ENCODE results near the gene CMPK1. TPM values are rescaled to one million over a fixed set of nuclear protein-coding genes. Genes with fewer than 3 reads are reported as not detected.

Gene CMPK1
- total and polyA plus RNA-seq, 2 of the 4 experiments (the other 2 are of a cell fraction) = 23.1 to 31.9 TPM

DNA sequence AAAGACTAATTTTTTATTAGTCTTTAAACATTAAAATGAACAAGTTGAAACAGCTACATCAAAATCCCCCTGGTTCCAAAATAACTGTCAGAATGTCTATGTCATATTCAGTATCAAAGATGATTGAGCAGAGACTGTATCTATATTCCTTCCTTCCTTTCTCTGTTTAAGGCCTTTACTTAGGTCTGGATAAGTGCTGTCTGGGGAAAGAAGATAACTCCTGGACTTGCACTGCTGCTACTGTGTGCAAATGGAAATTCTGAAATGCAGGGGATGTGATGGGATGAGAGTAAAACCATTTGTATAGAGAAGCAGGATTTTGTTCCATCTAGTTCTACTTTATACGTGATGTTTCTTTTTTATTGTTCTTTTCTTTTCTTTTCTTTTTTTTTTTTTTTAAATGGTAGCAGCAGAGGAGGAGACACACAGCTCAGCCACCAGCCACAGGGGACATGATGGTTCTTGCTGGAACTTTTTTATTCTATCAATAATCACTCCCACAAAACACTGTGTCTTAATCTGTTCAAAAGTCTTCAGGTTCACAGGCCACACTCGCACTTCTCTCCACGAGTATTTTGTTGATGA is 48.9 kb downstream of the CMPK1 start:
- Histone ChIP-seq H2BK20ac (ENCODE audit: low read depth, low read length) (no peak overlapping the region), H4K91ac (ENCODE audit: insufficient read depth, low read depth, low read length) (no peak overlapping the region), H2AK5ac (ENCODE audit: low read depth, low read length) (no peak overlapping the region), H2BK5ac (ENCODE audit: low read depth, low read length, poor library complexity, severe bottlenecking) (no peak overlapping the region), H3K27me3 (ENCODE audit: control insufficient read depth, insufficient read depth, low read length) (no peaks in the 10 kb centered on the region), H3K14ac (replicated peaks; ENCODE audit: low read depth, low read length) (no peak overlapping the region), H4K20me1 (ENCODE audit: insufficient read depth, low read length) (no peaks in the 10 kb centered on the region), H2AFZ (replicated peaks; ENCODE audit: low read length, poor library complexity) (no peak overlapping the region), H3K9me1 (ENCODE audit: insufficient read depth, low read length) (no peaks in the 10 kb centered on the region; the same call in 1 of the 2 replicates), H3K4ac (ENCODE audit: low read depth, low read length) (no peak overlapping the region), H3K9me3 (ENCODE audit: control insufficient read depth, insufficient read depth, low read length) (no peaks in the 10 kb centered on the region), H3K18ac (ENCODE audit: low read depth, low read length) (no peak overlapping the region), H4K5ac (ENCODE audit: low read depth, low read length) (no peak overlapping the region), H2BK15ac (ENCODE audit: low read depth, low read length) (no peak overlapping the region), H3K36me3 (ENCODE audit: control insufficient read depth, insufficient read depth, low read length) (peaks cover 6% of the 10 kb centered on the region), H2BK120ac (ENCODE audit: low read depth, low read length) (no peak overlapping the region), H3K23ac (ENCODE audit: low read depth, low read length) (no peak overlapping the region), H3K4me1 (ENCODE audit: control insufficient read depth, insufficient read depth, low read length) (peaks cover 3% of the 10 kb centered on the region), H3K4me2 (ENCODE audit: low read depth, low read length) (no peak overlapping the region), H4K8ac (ENCODE audit: low read depth in 2 of 2, low read length in 2 of 2) (no peak overlapping the region), H2AK9ac (replicated peaks; ENCODE audit: low read depth, low read length, poor library complexity) (no peak overlapping the region), H3K4me3 (ENCODE audit: insufficient read depth, low read depth, low read length) (no peak overlapping the region), H3K9ac (ENCODE audit: low read depth, low read length) (no peak overlapping the region), H3K27ac (ENCODE audit: insufficient read depth, low read length) (no peak overlapping the region), H3K79me1 (ENCODE audit: low read depth in 1 of 2, low read length in 2 of 2) (no peaks in the 10 kb centered on the region; a peak in 1 of 4 replicates), H3K56ac (ENCODE audit: extremely low read depth, insufficient read depth, low read length) (no peak overlapping the region)
- no peak for ATAC-seq (ENCODE audit: low read depth)
- no peak for TF ChIP-seq POLR2A (IDR thresholded peaks at IDR 0.05; ENCODE audit: low read depth, low read length)
- no peak for TF ChIP-seq RFX5 (IDR thresholded peaks at IDR 0.05; ENCODE audit: low read depth, low read length)
- TF ChIP-seq NFE2L2 (IDR thresholded peaks at IDR 0.05; ENCODE audit: low read depth, low read length) = no peak
- no peak for TF ChIP-seq MAFK (IDR thresholded peaks at IDR 0.05; ENCODE audit: low read depth, low read length)
- TF ChIP-seq BHLHE40 (IDR thresholded peaks at IDR 0.05; ENCODE audit: low read depth, low read length) = no peak
- dilution Hi-C loops (cut with HindIII; ENCODE audit: low sequenced_read_pairs, unreplicated experiment) = no loop called here
- intact Hi-C loops (cut with micrococcal nuclease) = no loop called here
- ChIA-PET CTCF (interaction anchor here (1.0 to 1.5 kb wide), 3 partner anchors 50 to 344 kb away, joined by 4 to 5 read pairs (median 4); no protein-coding TSS in a partner anchor), POLR2A (ENCODE audit: unreplicated experiment) (no interaction called here)
- BruUV-seq (replicated peaks) = no TSS peak
- DNase-seq = no peak
- no CpG with 5 or more reads among the region's 3 CpGs for WGBS, 2 experiments (ENCODE audit: extremely low coverage in 2 of 2, insufficient read length in 1 of 2)
- in situ Hi-C loops (cut with MboI; ENCODE audit: low sequenced_read_pairs) = no loop called here
